Esophagus squamous epithelium (tissue), 5 donors: ENCODE measurements around the gene PTGR1. TPM values are rescaled to one million over a fixed set of nuclear protein-coding genes. Genes with fewer than 3 reads are reported as not detected.
A peak's percentile ranks its signal among the peaks of the same experiment; 100 is the strongest.

Experiments used
- DNase-seq: peaks from one replicate; lab custom pipeline; 2025; lab: John Stamatoyannopoulos, UW
- H3K27ac ChIP-seq, 4 donors: fragments of 200-600 bp; sonication (generic); one replicate each; pipeline ENCODE4 v1.5.1; 2016 to 2019; ENCODE audit warnings: mild to moderate bottlenecking in 1 of 4
- H3K27me3 ChIP-seq, 4 donors: fragments of 200-600 bp; sonication (generic); 1 replicate in 3 of 4; 2 replicates in 1 of 4; pipeline versions ENCODE4 v1.5.1 to v1.6.0; 2017 to 2021; ENCODE audit warnings: antibody characterized with exemption in 1 of 4
- H3K36me3 ChIP-seq, 3 donors: fragments of 200-600 bp; sonication (generic); one replicate each; pipeline ENCODE4 v1.5.1; 2016 to 2019
- H3K4me1 ChIP-seq, 3 donors: fragments of 200-600 bp; sonication (generic); one replicate each; pipeline ENCODE4 v1.5.1; 2017 to 2019
- H3K4me3 ChIP-seq, 4 donors: fragments of 200-600 bp; sonication (generic); 1 replicate in 3 of 4; 2 replicates in 1 of 4; pipeline ENCODE4 v1.5.1; 2016 to 2019; ENCODE audit warnings: mild to moderate bottlenecking in 2 of 4, moderate library complexity in 1 of 4
- H3K9me3 ChIP-seq, 3 donors: fragments of 200-600 bp; sonication (generic); one replicate each; pipeline ENCODE4 v1.5.1; 2016 to 2019
- CTCF ChIP-seq, 6 experiments: fragments of 450-650 bp in 4 of 6; fragments of 200-600 bp in 2 of 6; sonication (generic) in 2 of 6; IDR thresholded peaks; one replicate each; pipeline ENCODE4 v1.5.1; 2016 to 2019; ENCODE audit warnings: antibody characterized with exemption in 6 of 6, mild to moderate bottlenecking in 4 of 6, moderate library complexity in 4 of 6
- POLR2A ChIP-seq, 4 donors: fragments of 450-650 bp; IDR thresholded peaks; one replicate each; pipeline ENCODE4 v1.6.1; 2017; ENCODE audit warnings: antibody characterized with exemption in 4 of 4, mild to moderate bottlenecking in 4 of 4, moderate library complexity in 3 of 4
- WGBS, 2 donors: methylation state at CpG; one replicate each; pipeline ENCODE4 v1.1.5; 2018; 5-methylcytosine and 5-hydroxymethylcytosine counted together
- intact Hi-C: fragments of 100-400 bp; cut with DNase I; formaldehyde crosslinking; loops from one replicate; pipeline ENCODE4 v1.15.0; 2022
- total RNA-seq, 4 donors: library from RNA; depleted of rRNA; stranded (reverse); fragments of >200 nt; gene quantifications; one replicate each; pipeline ENCODE4 v1.1.0, GENCODE V29; 2016
- donor health status: DM: yes; HTN: yes; CAD: no.

Gene PTGR1
- total RNA-seq, 4 donors from 2014 or later = 61.6 to 304 (median 170) TPM

GRCh38 chr9:111632060-111632459 lies 32.6 kb upstream of the PTGR1 start:
- intact Hi-C loops = no loop called here
- no peaks in the 10 kb centered on the region for H3K27me3 ChIP-seq
- H3K9me3 ChIP-seq = no peaks in the 10 kb centered on the region
- WGBS, 2 donors = 22 to 27% methylated on average over 5 of the region's 5 CpGs
- peak overlapping the region; percentile 87 to 96 (median 94) for H3K27ac ChIP-seq
- DNase-seq = no peak
- peak overlapping the region; percentile 80 to 97 (median 88) for H3K4me3 ChIP-seq
- peaks cover 19 to 54% (median 19%) of the 10 kb centered on the region in 3 donors for H3K4me1 ChIP-seq
- TF ChIP-seq POLR2A (IDR thresholded peaks at IDR 0.05) (no peak), CTCF (IDR thresholded peaks at IDR 0.05) (no peak)
- H3K36me3 ChIP-seq = no peaks in the 10 kb centered on the region

GRCh38 chr9:111631214-111631971 lies 31.9 kb upstream of the PTGR1 start, which contains the start of gene DNAJC25:
DNAJC25 (plus strand) TSS chr9:111631334; CDS start chr9:111631408, 74 bp downstream.
- H3K9me3 ChIP-seq = no peaks in the 10 kb centered on the region
- intact Hi-C loops = no loop called here
- H3K27ac ChIP-seq = peak within 1 kb of the TSS; percentile 87 to 96 (median 94)
- peaks cover 19 to 54% (median 19%) of the 10 kb centered on the region in 3 donors for H3K4me1 ChIP-seq
- peak in 2 of 6 experiments; percentile 23 to 35 for TF ChIP-seq CTCF (IDR thresholded peaks at IDR 0.05)
- TF ChIP-seq POLR2A (IDR thresholded peaks at IDR 0.05) = peak in 3 of 4 donors; percentile 99 to 100 (median 100)
- WGBS, 2 donors = 0% methylated on average over 8 to 24 of the region's 79 CpGs
- peak; percentile 82 for DNase-seq
- no peaks in the 10 kb centered on the region for H3K27me3 ChIP-seq
- peak within 1 kb of the TSS; percentile 80 to 97 (median 88) for H3K4me3 ChIP-seq
- no peaks in the 10 kb centered on the region for H3K36me3 ChIP-seq

GRCh38 chr9:111630964-111631213 lies 31.4 kb upstream of the PTGR1 start:
- H3K9me3 ChIP-seq = no peaks in the 10 kb centered on the region
- H3K27ac ChIP-seq = peak overlapping the region; percentile 87 to 96 (median 94)
- no peaks in the 10 kb centered on the region for H3K27me3 ChIP-seq
- peak overlapping the region; percentile 80 to 97 (median 88) for H3K4me3 ChIP-seq
- intact Hi-C loops = no loop called here
- no peak for DNase-seq
- no peak for TF ChIP-seq CTCF (IDR thresholded peaks at IDR 0.05)
- TF ChIP-seq POLR2A (IDR thresholded peaks at IDR 0.05) = no peak
- 0% methylated on average over 6 to 10 of the region's 14 CpGs for WGBS, 2 donors
- no peaks in the 10 kb centered on the region for H3K36me3 ChIP-seq
- H3K4me1 ChIP-seq = peaks cover 19 to 51% (median 19%) of the 10 kb centered on the region in 3 donors

GRCh38 chr9:111630182-111630963 lies 30.9 kb upstream of the PTGR1 start:
- intact Hi-C loops = no loop called here
- Histone ChIP-seq H3K27ac (peak overlapping the region; percentile 87 to 96 (median 94)), H3K36me3 (no peaks in the 10 kb centered on the region), H3K9me3 (no peaks in the 10 kb centered on the region), H3K27me3 (no peaks in the 10 kb centered on the region), H3K4me3 (peak overlapping the region; percentile 80 to 97 (median 88)), H3K4me1 (peaks cover 19 to 46% (median 19%) of the 10 kb centered on the region in 3 donors)
- no peak for TF ChIP-seq CTCF (IDR thresholded peaks at IDR 0.05)
- no peak for TF ChIP-seq POLR2A (IDR thresholded peaks at IDR 0.05)
- 7 to 8% methylated on average over 17 of the region's 17 CpGs for WGBS, 2 donors
- no peak for DNase-seq

- H3K27me3 ChIP-seq = no peaks in the 10 kb centered on the region
- no peak overlapping the region for H3K27ac ChIP-seq
- intact Hi-C loops = no loop called here
- no peaks in the 10 kb centered on the region for H3K9me3 ChIP-seq
- H3K36me3 ChIP-seq = no peaks in the 10 kb centered on the region
- no peak for TF ChIP-seq POLR2A (IDR thresholded peaks at IDR 0.05)
- no peak overlapping the region for H3K4me3 ChIP-seq
- no peak for DNase-seq
- peaks cover 16 to 26% (median 19%) of the 10 kb centered on the region in 3 donors for H3K4me1 ChIP-seq
- 90 to 95% methylated on average over 4 to 7 of the region's 7 CpGs for WGBS, 2 donors
These were observed 29.0 kb upstream of the PTGR1 start for GRCh38 chr9:111628411-111628810.
